AG20443 (cell line): ENCODE measurements around the gene DLX1.
"Not testable (repeated sequence)": the region's sequence is repeated elsewhere in the genome, so short reads cannot be mapped to it uniquely, and the experiment has no call there.

Experiments used
- DNase-seq: peaks from one replicate; pipeline ENCODE4 v3.0.0; 2012; ENCODE audit warnings: low spot score, mixed read lengths

The DLX1 gene

DNA sequence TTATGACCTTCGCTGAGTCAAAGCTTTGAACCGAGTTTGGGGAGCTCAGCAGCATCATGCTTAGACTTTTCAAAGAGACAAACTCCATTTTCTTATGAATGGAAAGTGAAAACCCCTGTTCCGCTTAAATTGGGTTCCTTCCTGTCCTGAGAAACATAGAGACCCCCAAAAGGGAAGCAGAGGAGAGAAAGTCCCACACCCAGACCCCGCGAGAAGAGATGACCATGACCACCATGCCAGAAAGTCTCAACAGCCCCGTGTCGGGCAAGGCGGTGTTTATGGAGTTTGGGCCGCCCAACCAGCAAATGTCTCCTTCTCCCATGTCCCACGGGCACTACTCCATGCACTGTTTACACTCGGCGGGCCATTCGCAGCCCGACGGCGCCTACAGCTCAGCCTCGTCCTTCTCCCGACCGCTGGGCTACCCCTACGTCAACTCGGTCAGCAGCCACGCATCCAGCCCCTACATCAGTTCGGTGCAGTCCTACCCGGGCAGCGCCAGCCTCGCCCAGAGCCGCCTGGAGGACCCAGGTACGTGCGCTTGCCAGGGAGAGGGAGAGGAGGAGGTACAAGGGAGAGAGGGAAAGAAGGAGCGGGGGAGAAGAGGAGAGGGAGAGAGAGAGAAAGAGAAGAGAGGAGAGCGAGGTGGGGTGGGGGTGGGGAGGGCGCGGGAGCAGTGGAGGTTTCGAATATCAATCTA lies at the start of gene DLX1:
Gene DLX1 (plus strand): TSS at position 48 of the 700 bp plus-strand sequence. CDS start 171 bp downstream, at position 219.
- peak; percentile 41 for DNase-seq

DNA sequence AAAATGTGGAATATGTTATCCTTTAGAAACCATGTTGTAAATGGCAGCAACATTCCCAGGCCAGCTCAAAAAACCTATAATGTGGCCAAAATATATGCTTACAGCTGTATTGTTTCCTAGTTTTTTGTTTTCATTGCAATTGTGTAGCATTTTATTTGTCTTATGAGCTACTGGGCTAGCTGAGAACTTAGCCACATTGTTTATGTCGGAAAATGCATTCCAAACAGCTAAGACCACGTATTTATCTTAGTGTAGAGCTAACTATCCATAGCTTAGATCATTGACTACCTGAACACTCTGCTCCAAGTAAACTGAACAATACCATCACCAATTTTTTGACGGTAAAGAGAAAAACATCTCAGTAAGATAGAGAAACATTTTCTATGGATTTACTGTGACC lies 47.2 kb upstream of the DLX1 start:
- no peak for DNase-seq

DNA sequence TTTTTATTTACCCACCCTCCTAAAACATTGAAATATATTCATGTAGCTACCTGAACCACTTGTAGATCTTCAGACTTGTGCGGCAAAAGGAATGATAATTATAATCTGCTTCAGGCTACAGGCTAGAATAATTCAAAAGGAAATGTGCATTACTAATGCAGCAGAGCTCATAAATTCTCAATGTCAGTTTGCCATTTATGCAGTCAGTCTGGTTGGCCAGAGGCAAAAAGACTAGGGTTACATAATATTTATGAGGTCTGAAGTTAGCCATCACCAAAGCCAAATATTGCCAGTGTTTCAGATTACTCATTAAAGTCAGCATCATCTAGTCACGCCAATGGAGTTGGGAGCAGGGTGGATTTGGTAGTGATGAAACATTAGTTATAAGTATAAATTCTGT lies 46.7 kb upstream of the DLX1 start:
- peak; percentile 89 for DNase-seq

DNA sequence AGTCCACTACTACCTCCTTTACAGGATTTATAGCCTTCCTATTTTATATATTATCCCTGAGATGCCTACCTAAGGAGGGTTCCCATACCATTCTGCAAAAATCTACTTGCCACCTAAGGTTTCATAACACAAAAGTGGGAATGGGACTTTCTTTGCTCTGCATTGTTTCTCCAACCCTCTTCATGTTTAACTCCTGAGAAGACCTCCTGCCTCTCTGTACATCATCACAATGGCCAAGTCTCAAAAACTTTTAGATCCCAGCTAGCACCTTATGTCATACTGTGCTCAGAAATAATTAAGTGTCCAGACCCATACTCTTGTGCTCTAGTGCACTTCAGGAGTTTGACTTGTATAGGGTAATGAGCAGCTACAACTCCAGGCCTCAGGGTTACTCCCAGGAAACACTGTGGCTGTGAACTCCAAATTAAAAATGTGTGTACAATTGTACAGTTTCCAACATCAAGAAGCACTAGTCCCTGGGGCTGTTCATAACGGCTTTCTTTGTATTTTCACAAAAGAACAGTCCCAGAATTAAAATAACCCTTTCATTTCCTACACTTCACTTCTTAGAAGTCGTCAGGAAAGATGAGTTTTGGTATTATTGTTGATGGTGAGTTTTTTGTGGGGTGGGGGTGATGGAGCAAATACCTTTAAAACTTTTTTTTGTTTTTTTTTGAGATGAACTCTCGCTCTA lies 46.1 kb upstream of the DLX1 start:
- DNase-seq: no peak

DNA sequence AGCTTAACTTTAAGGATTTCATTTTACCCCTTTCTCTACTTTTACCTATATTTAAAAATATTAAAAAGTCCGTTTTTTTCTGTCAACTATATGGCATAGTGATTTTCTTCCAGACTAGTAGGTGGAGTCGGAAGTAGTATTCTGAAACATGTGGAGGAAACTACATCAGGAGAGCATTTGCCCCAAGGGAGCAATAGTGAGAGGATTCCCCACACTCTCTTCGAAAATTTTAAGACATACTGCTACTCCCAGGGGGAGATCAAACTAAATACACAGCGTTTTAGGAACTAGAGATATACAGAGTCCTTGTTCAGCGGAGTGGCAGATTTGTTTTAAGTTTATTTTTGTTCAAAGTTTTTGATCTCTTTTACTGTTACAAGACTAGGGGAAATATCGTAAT lies 45.0 kb upstream of the DLX1 start:
- DNase-seq: no peak

DNA sequence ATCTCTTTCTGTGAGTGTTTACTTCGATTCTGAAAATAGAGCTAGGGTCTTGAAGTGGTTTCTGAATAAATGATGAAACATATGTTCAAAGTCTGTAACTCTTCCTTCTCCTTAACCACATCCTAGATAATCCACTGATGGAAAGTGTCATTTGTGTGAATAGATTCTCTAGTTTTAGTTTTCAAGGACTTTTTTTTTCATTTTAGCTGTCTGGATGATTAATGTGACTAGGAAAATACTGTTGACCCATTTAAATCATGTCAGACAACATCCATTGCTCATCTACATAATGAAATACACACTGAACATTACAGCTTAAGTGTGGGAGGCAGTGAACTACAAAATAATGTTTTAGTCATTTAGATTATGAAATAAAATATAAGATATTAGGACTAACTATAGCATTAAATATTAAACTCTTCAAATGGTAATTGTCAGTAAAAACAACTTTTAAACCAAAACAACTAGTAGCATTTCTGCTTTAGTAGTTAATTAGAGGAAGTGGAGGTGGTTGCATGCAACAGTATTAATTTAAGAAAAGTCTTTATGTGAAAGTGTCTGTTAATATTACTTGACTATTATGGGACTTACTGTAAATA lies 39.1 kb upstream of the DLX1 start:
- DNase-seq: no peak

DNA sequence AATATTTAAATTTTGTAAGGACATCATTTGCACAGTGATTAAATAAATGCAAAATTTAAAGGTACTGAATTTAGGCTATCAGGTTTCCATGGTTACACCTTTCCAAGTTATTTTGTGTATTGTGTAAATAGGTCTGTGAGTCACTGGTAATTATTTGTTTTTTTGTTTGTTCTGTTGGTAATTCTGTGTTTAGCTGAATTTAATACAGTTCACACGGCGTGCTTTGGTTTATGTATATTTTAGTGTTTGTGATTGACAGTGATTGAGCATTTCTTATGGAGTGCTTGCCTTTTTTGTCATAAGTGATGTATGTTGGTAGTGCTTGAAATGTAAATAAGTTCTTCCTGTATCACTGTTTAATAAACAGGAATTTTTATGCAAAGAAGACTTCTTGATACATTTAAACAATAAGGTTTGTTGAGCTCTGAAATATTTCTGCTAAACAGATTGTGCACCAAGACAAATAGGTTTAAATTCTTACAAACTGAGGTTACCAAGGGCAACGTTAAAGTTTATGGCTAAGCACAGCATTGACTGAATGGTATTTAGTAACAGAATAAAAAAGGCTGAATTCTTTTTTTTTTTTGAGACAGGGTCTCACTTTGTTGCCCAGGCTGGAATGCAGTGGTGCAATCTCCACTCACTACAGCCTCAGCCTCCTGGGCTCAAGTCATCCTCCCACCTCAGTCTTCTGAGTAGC lies 38.3 kb upstream of the DLX1 start:
- no peak for DNase-seq

DNA sequence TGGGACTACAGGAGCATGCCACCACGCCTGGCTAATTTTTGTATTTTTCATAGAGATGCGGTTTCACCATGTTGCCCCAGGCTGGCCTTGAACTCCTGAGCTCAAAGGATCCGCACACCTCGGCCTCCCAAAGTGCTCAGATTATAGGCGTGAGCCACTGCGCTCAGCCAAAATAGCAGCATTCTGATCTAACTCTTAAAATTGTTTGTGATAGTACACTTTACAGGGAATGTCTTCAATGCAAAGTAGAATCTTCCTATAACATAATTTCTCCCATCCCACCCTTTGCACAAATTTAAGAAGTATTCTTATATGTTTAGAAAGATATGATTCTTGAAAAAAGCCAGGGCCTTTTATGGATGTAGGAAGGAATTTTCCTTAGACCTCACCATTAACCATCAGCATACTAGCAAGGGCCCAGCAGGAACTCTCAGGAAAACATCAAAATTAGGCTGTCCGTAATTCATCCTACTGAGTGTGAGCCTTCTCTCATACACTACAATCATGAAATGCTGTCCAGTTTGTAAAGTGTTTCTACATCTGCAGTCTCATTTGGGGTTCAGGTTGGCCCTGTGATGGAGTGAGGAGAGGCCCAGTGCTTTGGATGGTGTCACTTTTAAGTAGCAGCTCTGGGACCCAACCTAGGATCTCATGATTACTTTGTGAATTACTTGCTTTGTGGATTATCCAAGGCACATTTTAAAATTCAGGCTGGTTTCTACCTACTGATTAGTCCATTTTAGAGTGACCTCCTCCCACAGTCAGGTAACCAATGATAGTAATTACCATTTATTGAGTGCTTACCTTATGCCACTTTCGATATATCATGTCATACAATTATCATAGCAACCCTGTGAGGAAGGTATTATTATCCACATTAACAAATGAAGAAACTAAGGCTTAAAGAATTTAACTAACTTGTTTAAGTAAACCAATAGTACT lies 37.5 kb upstream of the DLX1 start:
- DNase-seq: no peak

DNA sequence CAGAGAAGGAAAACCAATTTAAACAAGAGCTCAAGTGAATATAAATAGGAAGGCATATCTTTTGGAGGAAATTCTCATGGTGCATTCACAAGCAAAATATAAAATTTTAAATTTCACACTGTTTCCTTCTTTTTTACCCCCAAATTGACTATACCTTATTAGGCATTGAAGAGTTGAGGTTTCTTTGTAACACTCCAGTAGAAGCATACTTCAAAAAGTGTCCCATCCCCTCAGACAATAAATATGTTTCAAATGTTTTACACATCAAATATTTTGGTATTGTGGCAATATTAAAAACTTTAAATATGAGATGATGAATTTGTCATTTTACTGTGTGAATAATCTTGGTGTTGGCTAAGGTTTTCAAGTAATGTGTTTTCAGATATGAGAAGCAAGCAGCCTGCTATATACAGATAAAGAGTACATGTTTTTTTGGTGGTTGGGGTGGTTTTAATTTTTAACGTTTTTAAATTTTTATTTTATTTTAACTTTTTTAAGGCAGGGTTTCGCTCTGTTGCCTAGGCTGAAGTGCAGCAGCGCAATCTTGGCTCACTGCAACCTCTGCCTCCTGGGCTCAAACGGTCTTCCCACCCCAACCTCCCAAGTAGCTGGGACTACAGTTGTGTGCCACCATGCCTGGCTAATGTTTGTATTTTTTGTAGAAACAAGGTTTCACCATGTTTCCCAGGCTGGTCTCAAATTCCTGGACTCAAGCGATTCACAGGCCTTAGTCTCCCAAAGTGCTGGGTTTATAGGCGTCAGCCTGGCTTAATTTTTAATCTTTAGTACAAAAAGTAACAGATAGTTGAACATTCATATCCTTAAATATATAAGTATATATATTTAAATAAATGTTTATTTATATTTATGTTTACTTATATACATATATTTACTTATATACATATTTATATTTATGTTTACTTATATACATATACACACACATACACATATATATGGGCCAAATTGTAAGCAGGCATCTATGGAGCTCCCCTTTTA lies 36.5 kb upstream of the DLX1 start:
- no peak for DNase-seq

DNA sequence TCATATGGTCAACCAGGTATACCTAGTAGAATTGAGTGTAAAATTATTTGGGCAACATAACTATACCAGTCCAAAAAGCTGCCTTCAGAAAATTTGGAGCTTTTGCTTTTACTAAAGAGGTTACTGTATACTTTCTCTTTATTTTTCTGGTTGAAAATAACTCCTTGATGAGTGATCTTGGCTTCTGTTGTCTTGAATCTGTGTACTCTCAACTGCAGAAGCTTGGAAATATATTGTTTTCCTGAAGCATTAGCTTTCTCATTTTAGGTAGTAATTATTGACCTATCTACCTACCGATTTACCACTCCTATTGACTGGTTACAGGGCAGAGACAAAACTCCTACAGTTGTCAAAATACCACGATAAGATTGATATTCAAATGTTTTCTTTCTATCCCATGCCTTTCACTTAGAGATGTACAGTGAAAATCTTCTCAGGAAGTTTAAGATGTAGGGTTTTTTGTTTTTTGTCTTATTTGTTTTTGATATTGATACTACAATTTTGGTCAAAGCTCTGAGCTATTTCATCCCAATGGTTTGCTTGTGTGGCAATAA lies 35.7 kb upstream of the DLX1 start:
- no peak for DNase-seq

DNA sequence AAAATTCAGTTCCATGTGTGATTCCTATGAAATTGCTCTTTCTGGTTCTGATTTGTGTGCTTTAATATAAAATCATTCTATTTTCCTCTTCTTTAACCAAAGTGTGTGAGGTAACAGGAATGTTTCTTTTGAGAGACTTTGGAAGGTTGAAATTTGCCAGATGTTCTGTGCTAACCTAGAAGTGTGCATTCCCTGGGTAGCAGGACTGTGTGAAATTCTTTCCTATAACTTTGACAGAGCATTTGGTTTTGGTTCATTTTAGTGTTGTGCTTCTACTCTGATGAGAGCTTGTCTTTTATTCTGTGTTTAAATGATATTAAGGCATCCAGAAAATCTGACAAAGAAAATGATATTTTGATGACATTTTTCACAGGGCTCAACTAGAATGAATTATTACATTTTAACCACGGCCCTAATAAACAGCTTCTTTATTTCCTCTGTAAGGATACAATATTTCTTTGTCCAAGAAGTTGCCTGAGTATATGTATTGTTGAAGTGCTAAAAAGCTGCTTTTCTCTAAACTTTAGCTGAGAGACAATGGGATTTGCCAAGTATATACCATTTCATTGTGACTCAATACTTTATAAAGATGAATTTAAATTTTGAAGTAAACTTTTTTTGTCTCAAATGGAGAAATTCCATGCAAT lies 34.7 kb upstream of the DLX1 start:
- DNase-seq: no peak

DNA sequence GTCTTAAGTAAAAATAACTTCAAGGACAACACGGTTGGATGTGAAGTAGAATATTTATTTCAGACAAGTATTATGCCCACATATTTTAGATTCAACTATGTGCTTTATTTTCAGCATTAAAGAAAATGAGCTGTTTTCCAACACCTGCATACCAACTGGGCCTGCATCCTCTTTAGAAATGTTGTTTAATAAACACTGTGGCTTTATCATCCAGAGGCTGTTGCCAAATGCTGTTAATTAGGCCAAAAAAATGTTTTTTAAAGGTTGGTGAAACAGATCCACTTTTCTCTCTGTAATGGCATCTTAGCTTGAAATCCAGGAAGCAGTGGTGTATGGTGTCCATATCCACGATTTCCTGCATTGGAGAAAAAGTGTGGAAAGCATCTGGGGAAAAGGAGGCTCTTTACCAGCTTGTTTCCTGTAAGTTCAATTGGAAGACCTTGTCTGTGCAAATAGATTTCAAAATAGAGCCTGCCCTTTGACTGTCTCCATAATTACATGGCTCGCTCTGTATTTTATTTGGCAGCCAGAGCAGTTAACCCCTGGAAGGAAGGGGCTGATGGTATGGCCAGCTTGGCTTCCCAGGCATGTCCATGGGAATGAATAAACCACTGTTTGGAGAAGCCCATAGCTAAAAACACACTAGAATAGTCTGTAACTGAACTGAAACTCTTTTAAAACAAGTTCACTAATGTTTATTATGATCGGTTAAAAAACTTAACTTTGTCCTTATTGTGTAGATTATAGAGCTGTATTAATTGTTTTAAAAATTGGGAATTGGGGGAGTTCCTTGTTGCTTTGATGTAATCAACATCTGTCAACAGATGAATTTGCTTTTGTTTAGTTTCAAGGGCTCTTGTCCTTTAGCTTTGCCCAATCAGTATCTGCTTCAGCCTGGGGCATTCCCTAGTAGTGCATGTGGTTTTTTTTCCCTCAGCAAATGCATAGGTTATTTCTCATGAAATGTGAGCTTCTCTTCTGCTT lies 33.0 kb upstream of the DLX1 start:
- DNase-seq: no peak

DNA sequence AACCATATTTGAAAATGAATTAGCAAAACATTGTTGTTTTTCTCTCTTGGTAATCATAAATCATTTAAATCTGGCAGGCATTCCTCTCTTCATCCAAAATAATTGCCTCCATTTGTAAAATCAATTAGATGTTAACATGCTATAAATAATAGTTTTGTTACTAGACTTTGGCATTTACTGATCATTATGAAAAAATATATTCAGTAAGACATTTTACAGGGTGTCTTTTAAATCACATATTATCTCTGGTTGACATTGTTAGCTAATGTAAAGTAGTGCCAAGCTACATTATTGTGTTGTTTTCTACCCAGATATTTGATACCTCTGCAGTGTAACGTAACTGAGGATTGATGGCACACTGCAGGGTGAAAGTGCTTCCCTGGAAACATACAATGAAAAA lies 31.8 kb upstream of the DLX1 start:
- no peak for DNase-seq

DNA sequence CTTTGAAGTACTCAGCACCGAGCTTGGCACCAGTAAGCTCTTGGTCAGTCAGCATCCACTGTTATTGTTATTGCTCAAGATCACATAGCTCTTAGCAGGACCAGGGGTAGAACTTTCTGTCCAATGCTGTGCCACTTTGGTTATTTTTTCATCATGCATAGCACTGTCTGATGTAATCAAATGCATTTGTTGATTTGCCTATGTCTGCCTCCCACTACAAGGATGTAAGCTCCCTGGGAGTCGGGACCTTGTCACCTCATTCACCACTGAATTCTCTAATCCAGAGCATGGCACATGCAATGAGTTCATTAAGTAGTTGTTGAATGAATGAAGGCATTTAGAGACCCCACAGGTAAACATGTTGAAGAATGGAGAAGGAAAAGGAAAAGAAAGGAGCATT lies 29.0 kb upstream of the DLX1 start:
- no peak for DNase-seq

DNA sequence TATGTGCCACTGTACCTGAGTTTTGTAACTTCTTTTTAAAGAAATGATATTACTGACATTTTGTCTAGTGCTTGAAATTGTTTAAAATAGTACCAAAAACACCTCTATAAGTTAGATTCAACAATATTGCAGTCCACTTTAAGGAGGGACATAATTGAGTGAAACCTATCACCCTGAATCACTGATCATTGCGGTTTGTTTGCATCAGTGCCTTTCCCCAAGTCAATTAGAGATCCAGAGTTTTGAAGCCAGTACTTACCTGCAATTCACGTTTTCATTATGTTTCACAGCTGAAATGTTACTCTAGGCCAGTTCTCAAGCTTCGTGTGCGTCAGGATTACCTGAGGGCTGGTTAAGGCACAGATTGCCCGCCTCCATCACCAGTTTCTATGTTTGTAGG lies 26.6 kb upstream of the DLX1 start:
- no peak for DNase-seq

DNA sequence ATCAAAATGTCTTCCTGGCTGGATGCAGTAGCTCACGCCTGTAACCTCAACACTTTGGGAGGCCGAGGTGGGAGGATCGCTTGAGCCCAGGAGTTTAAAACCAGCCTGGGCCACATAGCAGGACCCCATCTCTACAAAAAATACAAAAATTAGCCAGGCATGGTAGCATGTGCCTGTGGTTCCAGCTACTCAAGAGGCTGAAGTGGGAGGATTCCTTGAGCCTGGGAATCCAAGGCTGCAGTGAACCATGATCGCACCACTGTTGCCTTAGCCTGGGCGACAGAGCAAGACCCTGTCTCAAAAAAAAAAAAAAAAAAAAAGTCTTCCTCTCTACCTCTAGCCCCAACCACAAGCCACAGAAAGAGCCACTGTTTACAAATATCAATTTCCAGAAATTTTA lies 25.2 kb upstream of the DLX1 start:
- not testable (repeated sequence) for DNase-seq

DNA sequence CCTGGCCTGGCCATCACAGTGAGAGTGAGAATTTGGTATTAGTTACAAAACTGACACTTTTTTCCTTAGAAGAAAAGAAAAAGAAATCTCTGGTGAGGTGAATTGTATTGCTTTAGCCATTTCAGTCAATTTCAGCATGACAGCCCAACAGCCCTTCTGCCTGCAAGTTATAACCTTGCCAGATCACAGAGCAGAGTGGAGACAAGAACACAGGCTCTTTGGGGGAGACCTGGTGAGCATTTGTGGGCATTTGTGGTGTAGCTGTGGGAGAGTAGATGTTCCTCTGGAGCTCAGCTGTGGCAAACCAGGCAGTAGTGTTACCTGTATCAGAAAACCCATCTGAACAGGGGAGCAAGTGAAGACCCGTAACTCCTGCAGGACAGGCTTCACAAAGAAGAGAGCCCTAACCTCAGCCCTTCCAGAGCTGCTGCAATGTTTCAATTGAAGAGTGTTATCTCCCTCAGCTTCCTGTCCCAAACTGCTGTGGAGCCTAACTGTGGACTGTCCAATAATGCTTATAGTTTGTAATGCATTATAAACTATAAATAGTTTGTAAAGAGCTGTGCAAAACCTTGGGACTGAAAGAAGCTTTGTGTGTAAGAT lies 22.8 kb upstream of the DLX1 start:
- no peak for DNase-seq

DNA sequence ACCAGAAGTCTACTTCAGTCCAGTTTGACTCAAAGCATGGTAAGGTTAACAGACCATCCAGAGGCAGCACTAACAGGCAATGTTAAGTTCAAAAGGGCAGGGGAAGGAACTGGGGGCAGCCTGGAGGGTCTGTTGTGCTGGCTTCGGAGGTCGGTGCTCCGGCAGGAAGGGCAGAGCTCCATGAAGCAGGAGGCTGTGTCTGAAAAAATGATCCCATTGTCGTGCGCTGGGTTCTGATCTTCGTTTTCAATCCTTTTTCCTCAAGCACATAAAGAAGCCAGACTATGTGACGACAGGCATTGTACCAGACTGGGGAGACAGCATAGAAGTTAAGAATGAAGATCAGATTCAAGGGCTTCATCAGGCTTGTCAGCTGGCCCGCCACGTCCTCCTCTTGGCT lies 21.9 kb upstream of the DLX1 start:
- no peak for DNase-seq
